ENCODE measurements around the gene NSUN2.

Gene NSUN2

DNA sequence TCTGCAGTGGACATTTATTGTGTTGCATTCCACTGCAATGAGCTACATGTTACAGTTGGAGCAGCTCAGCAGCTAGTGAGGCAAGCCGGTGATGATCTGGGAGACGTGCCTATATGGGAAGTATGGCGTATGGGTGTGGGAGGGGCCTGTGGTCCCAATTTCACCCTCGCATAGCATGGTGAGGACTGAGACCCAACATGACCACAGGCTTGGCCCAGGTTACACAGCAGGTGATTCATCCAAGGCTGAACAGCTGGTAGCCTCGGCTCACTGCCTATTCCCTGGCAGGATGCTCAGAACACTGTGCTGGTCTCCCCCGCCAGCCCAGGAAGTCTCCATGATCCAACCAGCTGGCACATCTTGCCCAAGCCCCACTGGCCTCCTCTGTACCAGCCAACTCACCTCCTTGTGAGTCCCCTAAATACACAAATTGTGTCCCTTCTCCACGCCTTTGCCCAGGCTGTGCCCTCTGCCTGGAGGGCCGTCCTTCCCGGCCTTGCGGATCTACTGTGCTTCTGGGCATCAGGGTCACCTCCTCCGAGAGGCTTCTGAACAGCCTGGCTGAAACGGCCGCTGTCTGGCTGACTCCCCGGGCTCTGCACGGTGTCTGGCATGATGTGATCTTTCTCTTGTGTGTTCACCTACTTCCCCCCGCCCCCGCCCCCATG is 81.4 kb downstream of the NSUN2 start:
- Histone ChIP-seq H3K4me3 (ENCODE audit: low read depth, low read length) (no peak overlapping the region), H3K4me1 (no peaks in the 10 kb centered on the region), H3K36me3 (no peaks in the 10 kb centered on the region), H3K27me3 (no peaks in the 10 kb centered on the region), H3K9me3 (no peaks in the 10 kb centered on the region)
- TF ChIP-seq, protein P1, sequence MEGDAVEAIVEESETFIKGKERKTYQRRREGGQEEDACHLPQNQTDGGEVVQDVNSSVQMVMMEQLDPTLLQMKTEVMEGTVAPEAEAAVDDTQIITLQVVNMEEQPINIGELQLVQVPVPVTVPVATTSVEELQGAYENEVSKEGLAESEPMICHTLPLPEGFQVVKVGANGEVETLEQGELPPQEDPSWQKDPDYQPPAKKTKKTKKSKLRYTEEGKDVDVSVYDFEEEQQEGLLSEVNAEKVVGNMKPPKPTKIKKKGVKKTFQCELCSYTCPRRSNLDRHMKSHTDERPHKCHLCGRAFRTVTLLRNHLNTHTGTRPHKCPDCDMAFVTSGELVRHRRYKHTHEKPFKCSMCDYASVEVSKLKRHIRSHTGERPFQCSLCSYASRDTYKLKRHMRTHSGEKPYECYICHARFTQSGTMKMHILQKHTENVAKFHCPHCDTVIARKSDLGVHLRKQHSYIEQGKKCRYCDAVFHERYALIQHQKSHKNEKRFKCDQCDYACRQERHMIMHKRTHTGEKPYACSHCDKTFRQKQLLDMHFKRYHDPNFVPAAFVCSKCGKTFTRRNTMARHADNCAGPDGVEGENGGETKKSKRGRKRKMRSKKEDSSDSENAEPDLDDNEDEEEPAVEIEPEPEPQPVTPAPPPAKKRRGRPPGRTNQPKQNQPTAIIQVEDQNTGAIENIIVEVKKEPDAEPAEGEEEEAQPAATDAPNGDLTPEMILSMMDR (IDR thresholded peaks at IDR 0.05; ENCODE audit: low read depth, low read length), result no peak
- DNase-seq, result no peak

DNA sequence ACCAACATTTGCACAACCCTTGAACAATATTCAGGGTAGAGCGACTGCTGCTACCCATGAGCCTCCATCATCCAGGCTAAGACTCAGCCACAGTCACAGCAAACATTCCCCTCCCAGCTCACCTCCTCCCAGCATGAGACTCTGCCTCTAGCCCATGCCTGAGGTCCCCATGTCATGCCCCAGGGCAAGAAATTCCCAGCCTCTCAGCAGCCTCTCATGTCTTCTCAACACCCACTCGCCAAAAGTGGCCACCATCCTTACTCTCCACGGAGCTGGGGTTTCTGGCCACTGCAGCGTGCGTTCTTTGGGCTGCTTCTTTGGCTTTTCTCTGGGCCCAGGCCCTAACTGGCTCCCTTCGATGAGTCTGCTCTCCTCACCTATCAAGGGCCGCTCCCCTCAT is 82.2 kb downstream of the NSUN2 start:
- no peaks in the 10 kb centered on the region for H3K27me3 ChIP-seq
- TF ChIP-seq, protein P1 (IDR thresholded peaks at IDR 0.05; ENCODE audit: low read depth, low read length), result no peak

More for the DNA sequence above, 82.2 kb downstream of the NSUN2 start:
- H3K4me1 ChIP-seq, result no peaks in the 10 kb centered on the region
- no peak overlapping the region for H3K4me3 ChIP-seq (ENCODE audit: low read depth, low read length)
- no peaks in the 10 kb centered on the region for H3K9me3 ChIP-seq
- DNase-seq, result no peak
- H3K36me3 ChIP-seq, result no peaks in the 10 kb centered on the region

Measured in BE2C (cell line).